T-helper 1 cell treated with Interleukin-12 subunit alpha and Interleukin-12 subunit beta and Interleukin-4 antibody, amounts not matched to agents 30 ng/mL and 1 ng/mL, for 36 hours (primary cell): ENCODE data around the gene RASSF1. TPM values are rescaled to one million over a fixed set of nuclear protein-coding genes. Genes with fewer than 3 reads are reported as not detected.
"Not testable (repeated sequence)": the region's sequence is repeated elsewhere in the genome, so short reads cannot be mapped to it uniquely, and the experiment has no call there.

Experiments used
- intact Hi-C: fragments of 100-400 bp; cut with micrococcal nuclease; formaldehyde crosslinking; loops from one replicate; pipeline ENCODE4 v1.15.1; 2024
- total RNA-seq: library from RNA; stranded (reverse); gene quantifications from 2 replicates; pipeline ENCODE4 v1.2.3, GENCODE V29; 2022

RASSF1 gene
- total RNA-seq, 1 donor from 2014 or later: 70.3 TPM

- intact Hi-C loops: loop anchor here (1.0 to 10.0 kb wide), 12 partner anchors 8 to 1268 kb away; partner anchors contain the start of genes DAG1, IMPDH2, NDUFAF3 and TMEM115
Measured at GRCh38 chr3:50292159-50293078, 48.2 kb downstream of the RASSF1 start, which contains the start of gene IFRD2. TSS of gene IFRD2 (minus strand) at chr3:50292429. CDS start at chr3:50292274, 155 bp downstream.

- intact Hi-C loops: loop anchor here (10.0 kb wide), 2 partner anchors 815 to 1265 kb away; partner anchors contain the start of genes DAG1, IMPDH2 and NDUFAF3
Measured at GRCh38 chr3:50290161-50290641, 50.4 kb downstream of the RASSF1 start.

- intact Hi-C loops: no loop called here
Measured at GRCh38 chr3:50289130-50289529, 51.5 kb downstream of the RASSF1 start.

DNA sequence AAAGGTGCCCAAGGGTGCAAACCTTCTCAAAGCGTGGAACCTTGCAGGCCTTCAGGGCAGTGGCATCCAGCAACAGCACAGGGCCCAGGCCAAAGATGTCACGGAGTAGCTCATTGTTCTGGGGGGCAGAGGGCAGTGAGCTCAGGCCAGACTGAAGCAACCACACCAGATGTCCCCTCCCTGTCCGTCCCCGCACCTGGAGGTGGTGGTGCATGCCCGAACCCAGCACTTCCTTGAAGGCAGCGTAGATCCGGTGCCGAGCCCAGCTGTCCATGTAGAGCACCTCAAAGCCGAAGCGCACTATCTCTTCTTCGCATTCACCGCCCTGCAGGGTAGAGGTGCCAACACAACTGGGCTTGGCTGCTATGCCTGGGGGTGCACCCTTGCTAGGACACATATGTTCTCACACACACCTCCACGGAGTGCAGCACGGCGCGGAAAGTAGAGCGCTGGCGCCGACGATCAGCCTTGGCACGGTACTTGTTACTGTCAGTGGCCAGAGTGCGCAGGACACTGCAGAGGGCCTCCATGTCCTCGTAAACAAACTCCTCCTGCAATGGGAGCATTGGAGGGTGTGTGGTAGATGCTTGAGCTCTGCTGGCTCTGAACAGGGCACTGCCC lies 52.1 kb downstream of the RASSF1 start:
- intact Hi-C loops: no loop called here

DNA sequence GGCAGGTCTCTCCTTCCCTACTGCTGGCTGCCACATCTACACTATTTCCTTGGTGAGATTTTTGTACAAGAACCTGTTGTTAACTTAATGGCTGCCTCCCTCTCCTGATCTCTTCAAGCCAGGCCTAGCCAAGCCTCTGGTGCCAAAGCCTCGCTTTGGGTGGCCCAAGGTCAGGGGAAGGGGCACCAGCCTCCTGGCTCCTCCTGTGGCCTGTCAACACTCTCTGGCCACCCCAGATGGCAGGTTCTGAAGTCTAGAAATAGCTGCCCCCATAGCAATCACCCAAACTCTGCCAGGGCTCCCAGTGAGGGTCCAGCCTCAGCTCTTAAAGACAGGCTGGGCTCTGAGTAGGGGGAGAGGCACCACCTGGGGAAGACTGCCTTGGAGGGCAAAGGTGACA lies 53.4 kb downstream of the RASSF1 start:
- intact Hi-C loops: no loop called here

DNA sequence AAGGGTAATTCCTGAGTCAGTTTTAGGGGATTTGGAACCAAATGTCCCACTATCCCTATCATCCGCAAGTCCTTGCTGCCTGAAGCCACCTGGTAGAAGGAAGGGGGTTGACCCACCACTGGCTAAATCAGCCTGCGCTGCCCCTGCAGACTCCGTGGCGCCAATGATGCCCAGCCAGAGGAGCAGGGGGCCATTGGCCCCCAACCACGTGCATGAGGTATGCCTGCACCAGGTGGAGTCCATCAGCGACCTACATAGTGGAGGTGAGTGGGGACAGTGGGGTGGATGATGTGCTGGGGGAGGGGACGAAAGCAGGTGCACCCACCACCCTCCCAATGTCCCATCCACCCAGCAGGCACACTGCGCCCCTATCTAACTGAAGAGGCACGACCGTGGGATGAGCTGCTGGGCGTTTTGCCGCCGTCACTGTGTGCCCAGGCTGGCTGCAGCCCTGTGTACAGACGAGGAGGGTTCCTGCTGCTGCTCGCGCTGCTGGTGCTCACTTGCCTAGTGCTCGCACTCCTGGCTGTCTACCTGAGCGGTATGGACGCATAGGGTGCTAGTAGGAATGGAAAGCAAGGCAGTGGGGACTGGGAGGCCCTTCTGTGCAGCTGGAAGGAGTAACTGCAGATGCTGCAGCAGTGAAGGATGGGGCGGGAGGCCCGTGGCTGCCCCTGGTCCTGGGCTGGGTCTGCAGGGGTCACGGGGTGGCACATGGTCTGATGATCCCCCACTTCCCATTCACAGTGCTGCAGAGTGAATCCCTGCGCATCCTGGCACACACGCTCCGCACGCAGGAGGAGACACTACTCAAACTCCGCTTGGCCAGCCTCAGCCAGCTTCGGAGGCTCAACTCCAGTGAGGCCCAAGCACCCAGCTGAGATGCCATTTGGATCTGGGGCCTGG lies 54.1 kb downstream of the RASSF1 start:
- intact Hi-C loops: no loop called here

- intact Hi-C loops: not testable (repeated sequence)
Measured at GRCh38 chr3:50284121-50284520, 56.5 kb downstream of the RASSF1 start.

Other genes with a start within 250 kb of the RASSF1 start
- 0.22 TPM in 1 of 2 replicates, not detected in the other for gene SEMA3F, start 185.5 kb downstream of the RASSF1 start, total RNA-seq
- not detected in 2 replicates for gene GNAT1, start 149.2 kb downstream of the RASSF1 start, total RNA-seq
- not detected in 2 replicates for gene SLC38A3, start 135.6 kb downstream of the RASSF1 start, total RNA-seq
- gene GNAI2, start 104.6 kb downstream of the RASSF1 start, total RNA-seq: 451 and 460 TPM in 2 replicates
- gene SEMA3B, start 71.7 kb downstream of the RASSF1 start, total RNA-seq: 1.2 TPM in 2 replicates
- gene LSMEM2, start 61.7 kb downstream of the RASSF1 start, total RNA-seq: not detected in 2 replicates
- 84.6 and 91.1 TPM in 2 replicates for gene IFRD2, start 48.4 kb downstream of the RASSF1 start, total RNA-seq
- 12.5 and 15.6 TPM in 2 replicates for gene HYAL3, start 41.4 kb downstream of the RASSF1 start, total RNA-seq
- gene NAA80, start 41.4 kb downstream of the RASSF1 start, total RNA-seq: 28.3 and 30.8 TPM in 2 replicates
- gene HYAL1, start 37.3 kb downstream of the RASSF1 start, total RNA-seq: 0.29 and 0.32 TPM in 2 replicates
- gene HYAL2, start 18.1 kb downstream of the RASSF1 start, total RNA-seq: 6.5 and 7.9 TPM in 2 replicates
- 23.1 and 25.7 TPM in 2 replicates for gene TUSC2, start 12.6 kb downstream of the RASSF1 start, total RNA-seq
- 1.2 and 1.6 TPM in 2 replicates for gene ZMYND10, start 4.9 kb upstream of the RASSF1 start, total RNA-seq
- 42.3 and 51.8 TPM in 2 replicates for gene NPRL2, start 9.9 kb upstream of the RASSF1 start, total RNA-seq
- gene CYB561D2, start 10.0 kb upstream of the RASSF1 start, total RNA-seq: 44.4 and 45.6 TPM in 2 replicates
- 23.1 and 23.3 TPM in 2 replicates for gene TMEM115, start 18.7 kb upstream of the RASSF1 start, total RNA-seq
- 1.7 and 1.8 TPM in 2 replicates for gene CACNA2D2, start 162.8 kb upstream of the RASSF1 start, total RNA-seq
- gene C3orf18, start 226.9 kb upstream of the RASSF1 start, total RNA-seq: 52.9 and 54.2 TPM in 2 replicates
- 56.3 and 59.4 TPM in 2 replicates for gene HEMK1, start 228.7 kb upstream of the RASSF1 start, total RNA-seq